HepG2 (cell line): ENCODE data around the gene C1D. TPM values are rescaled to one million over a fixed set of nuclear protein-coding genes. Genes with fewer than 3 reads are reported as not detected.

ENCODE experiments used
- AGO1 ChIP-seq: fragments of 200-400 bp; formaldehyde crosslinking; IDR thresholded peaks from 2 replicates; pipeline ENCODE4 v1.6.1; 2017; ENCODE audit warnings: mild to moderate bottlenecking, low read depth, low read length, moderate library complexity; ENCODE audit not compliant: poor library complexity, severe bottlenecking
- CREM ChIP-seq, 2 experiments: sonication (generic) in 1 of 2; formaldehyde crosslinking in 1 of 2; IDR thresholded peaks; 2 replicates each; pipeline versions ENCODE4 v1.4.0 to v1.6.1; 2016 to 2020; ENCODE audit warnings: antibody characterized with exemption in 1 of 2, mild to moderate bottlenecking in 1 of 2, missing genetic modification reagents in 1 of 2
- E2F1 ChIP-seq: sonication (generic); formaldehyde crosslinking; IDR thresholded peaks from 2 replicates; pipeline ENCODE4 v1.5.0; 2020; ENCODE audit warnings: missing genetic modification reagents
- HOXA3 ChIP-seq: sonication (generic); formaldehyde crosslinking; IDR thresholded peaks from 2 replicates; pipeline ENCODE4 v1.5.0; 2020; ENCODE audit warnings: missing genetic modification reagents
- HOXA7 ChIP-seq: sonication (generic); formaldehyde crosslinking; IDR thresholded peaks from 2 replicates; pipeline ENCODE4 v1.8.1; 2022; ENCODE audit warnings: mild to moderate bottlenecking, missing genetic modification reagents, moderate library complexity
- KDM3A ChIP-seq: IDR thresholded peaks from 2 replicates; pipeline ENCODE4 v1.6.1; 2018; ENCODE audit warnings: low read depth, missing compliant biosample characterization
- MYPOP ChIP-seq: sonication (generic); formaldehyde crosslinking; IDR thresholded peaks from 2 replicates; pipeline ENCODE4 v1.8.1; 2023; ENCODE audit warnings: mild to moderate bottlenecking, moderate library complexity, missing genetic modification reagents
- ONECUT2 ChIP-seq: sonication (generic); formaldehyde crosslinking; IDR thresholded peaks from 2 replicates; pipeline ENCODE4 v1.4.0; 2020; ENCODE audit warnings: missing genetic modification reagents
- RXRA ChIP-seq: sonication (generic); formaldehyde crosslinking; IDR thresholded peaks from 2 replicates; pipeline ENCODE4 v1.5.1; 2020; ENCODE audit warnings: missing genetic modification reagents
- SIX4 ChIP-seq: sonication (generic); formaldehyde crosslinking; IDR thresholded peaks from 2 replicates; pipeline ENCODE4 v1.4.0; 2020; ENCODE audit warnings: missing genetic modification reagents
- SMC3 ChIP-seq: IDR thresholded peaks from 2 replicates; pipeline ENCODE4 v1.6.1; 2011; ENCODE audit warnings: low read length, improper control_type of control experiment
- SRF ChIP-seq: IDR thresholded peaks from 2 replicates; pipeline ENCODE4 v1.6.1; 2011; ENCODE audit warnings: mild to moderate bottlenecking, low read depth, low read length, moderate library complexity
- TEAD3 ChIP-seq: optimal IDR thresholded peaks from 2 replicates; pipeline ENCODE3; 2016; ENCODE audit warnings: borderline replicate concordance
- TEF ChIP-seq: sonication (generic); formaldehyde crosslinking; IDR thresholded peaks from 2 replicates; pipeline ENCODE4 v1.5.0; 2020; ENCODE audit warnings: missing genetic modification reagents
- YEATS4 ChIP-seq: sonication (generic); formaldehyde crosslinking; IDR thresholded peaks from 2 replicates; pipeline ENCODE4 v1.4.0; 2020; ENCODE audit warnings: missing genetic modification reagents, borderline replicate concordance
- ZBTB42 ChIP-seq: sonication (generic); formaldehyde crosslinking; IDR thresholded peaks from 2 replicates; pipeline ENCODE4 v1.5.0; 2020; ENCODE audit warnings: mild to moderate bottlenecking, missing genetic modification reagents
- ZNF333 ChIP-seq: sonication (generic); formaldehyde crosslinking; IDR thresholded peaks from 2 replicates; pipeline ENCODE4 v1.4.0; 2020; ENCODE audit warnings: mild to moderate bottlenecking, missing genetic modification reagents, borderline replicate concordance
- ZNF432 ChIP-seq: sonication (generic); formaldehyde crosslinking; IDR thresholded peaks from 2 replicates; pipeline ENCODE4 v1.5.0; 2020; ENCODE audit warnings: missing genetic modification reagents, mild to moderate bottlenecking, borderline replicate concordance
- ZNF562 ChIP-seq: sonication (generic); formaldehyde crosslinking; IDR thresholded peaks from 2 replicates; pipeline ENCODE4 v1.8.0; 2022; ENCODE audit warnings: missing genetic modification reagents, borderline replicate concordance
- polyA plus RNA-seq, 8 experiments: library from polyadenylated mRNA; depleted of rRNA in 3 of 8; stranded (reverse) in 7 of 8; unstranded in 1 of 8; fragments of >200 nt; fragmentation: Illumina TruSeq in 4 of 8; extraction: Trizol in 4 of 8; gene quantifications; 2 replicates each; pipeline versions ENCODE4 v1.2.1 to v1.2.3, GENCODE V29; 2011 to 2016; ENCODE audit warnings: low read depth in 4 of 8, missing spikeins in 1 of 8, mixed read lengths in 1 of 8; ENCODE audit not compliant: insufficient read depth in 1 of 8
- total RNA-seq, 5 experiments: library from RNA; depleted of rRNA; stranded (reverse); fragments of >200 nt; fragmentation: Illumina TruSeq; extraction: Trizol; gene quantifications; 2 replicates each; pipeline ENCODE4 v1.2.3, GENCODE V29; 2016; ENCODE audit warnings: low read depth in 1 of 5
- TF ChIP-seq, protein P1 (sequence below): sonication (generic); formaldehyde crosslinking; IDR thresholded peaks from 2 replicates; pipeline ENCODE4 v1.5.0; 2020; ENCODE audit warnings: mild to moderate bottlenecking, missing genetic modification reagents, borderline replicate concordance
- TF ChIP-seq, protein P2 (sequence below): sonication (generic); formaldehyde crosslinking; IDR thresholded peaks from 2 replicates; pipeline ENCODE4 v1.8.1; 2023; ENCODE audit warnings: mild to moderate bottlenecking, missing genetic modification reagents
- TF ChIP-seq, protein P3 (sequence below): sonication (generic); formaldehyde crosslinking; IDR thresholded peaks from 2 replicates; pipeline ENCODE4 v1.5.0; 2020; ENCODE audit warnings: missing genetic modification reagents, mild to moderate bottlenecking, borderline replicate concordance

The C1D gene
- total and polyA plus RNA-seq, 2 of the 13 experiments (the other 11 are each of a cell fraction or from before 2014, with no cell fraction given), result 38.1 to 43.5 TPM

- TF ChIP-seq TEF (CRISPR knock-in tag), result no peak
- TF ChIP-seq HOXA3, result peak; percentile 98
- TF ChIP-seq, protein P1, sequence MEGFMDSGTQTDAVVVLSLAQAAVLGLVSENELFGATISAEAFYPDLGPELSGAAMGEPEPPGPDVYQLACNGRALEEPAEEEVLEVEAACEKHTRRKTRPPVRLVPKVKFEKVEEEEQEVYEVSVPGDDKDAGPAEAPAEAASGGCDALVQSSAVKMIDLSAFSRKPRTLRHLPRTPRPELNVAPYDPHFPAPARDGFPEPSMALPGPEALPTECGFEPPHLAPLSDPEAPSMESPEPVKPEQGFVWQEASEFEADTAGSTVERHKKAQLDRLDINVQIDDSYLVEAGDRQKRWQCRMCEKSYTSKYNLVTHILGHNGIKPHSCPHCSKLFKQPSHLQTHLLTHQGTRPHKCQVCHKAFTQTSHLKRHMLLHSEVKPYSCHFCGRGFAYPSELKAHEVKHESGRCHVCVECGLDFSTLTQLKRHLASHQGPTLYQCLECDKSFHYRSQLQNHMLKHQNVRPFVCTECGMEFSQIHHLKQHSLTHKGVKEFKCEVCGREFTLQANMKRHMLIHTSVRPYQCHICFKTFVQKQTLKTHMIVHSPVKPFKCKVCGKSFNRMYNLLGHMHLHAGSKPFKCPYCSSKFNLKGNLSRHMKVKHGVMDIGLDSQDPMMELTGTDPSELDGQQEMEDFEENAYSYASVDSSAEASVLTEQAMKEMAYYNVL (CRISPR knock-in tag), result no peak; the same call in 1 of the 2 replicates
- no peak for TF ChIP-seq ZBTB42 (CRISPR knock-in tag)
- peak; percentile 100 for TF ChIP-seq CREM (IDR thresholded peaks at IDR 0.05)
- TF ChIP-seq CREM (CRISPR knock-in tag; IDR thresholded peaks at IDR 0.05), result peak; percentile 93
- no peak for TF ChIP-seq AGO1
- TF ChIP-seq YEATS4 (CRISPR knock-in tag), result peak; percentile 63
- TF ChIP-seq, protein P2, sequence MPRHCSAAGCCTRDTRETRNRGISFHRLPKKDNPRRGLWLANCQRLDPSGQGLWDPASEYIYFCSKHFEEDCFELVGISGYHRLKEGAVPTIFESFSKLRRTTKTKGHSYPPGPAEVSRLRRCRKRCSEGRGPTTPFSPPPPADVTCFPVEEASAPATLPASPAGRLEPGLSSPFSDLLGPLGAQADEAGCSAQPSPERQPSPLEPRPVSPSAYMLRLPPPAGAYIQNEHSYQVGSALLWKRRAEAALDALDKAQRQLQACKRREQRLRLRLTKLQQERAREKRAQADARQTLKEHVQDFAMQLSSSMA (CRISPR knock-in tag), result 0 out of 2 replicates have a peak, but pooled peaks have one; percentile 42
- TF ChIP-seq SIX4, result peak; percentile 12; the same call in 1 of the 2 replicates
- peak; percentile 64 for TF ChIP-seq RXRA (CRISPR knock-in tag)
- no peak for TF ChIP-seq SMC3
- peak; percentile 85 for TF ChIP-seq SRF
- TF ChIP-seq ZNF562, result no peak
- TF ChIP-seq KDM3A (CRISPR knock-in tag), result peak; percentile 60; the same call in 1 of the 2 replicates
- no peak for TF ChIP-seq ZNF333 (CRISPR knock-in tag)
- TF ChIP-seq, protein P3, sequence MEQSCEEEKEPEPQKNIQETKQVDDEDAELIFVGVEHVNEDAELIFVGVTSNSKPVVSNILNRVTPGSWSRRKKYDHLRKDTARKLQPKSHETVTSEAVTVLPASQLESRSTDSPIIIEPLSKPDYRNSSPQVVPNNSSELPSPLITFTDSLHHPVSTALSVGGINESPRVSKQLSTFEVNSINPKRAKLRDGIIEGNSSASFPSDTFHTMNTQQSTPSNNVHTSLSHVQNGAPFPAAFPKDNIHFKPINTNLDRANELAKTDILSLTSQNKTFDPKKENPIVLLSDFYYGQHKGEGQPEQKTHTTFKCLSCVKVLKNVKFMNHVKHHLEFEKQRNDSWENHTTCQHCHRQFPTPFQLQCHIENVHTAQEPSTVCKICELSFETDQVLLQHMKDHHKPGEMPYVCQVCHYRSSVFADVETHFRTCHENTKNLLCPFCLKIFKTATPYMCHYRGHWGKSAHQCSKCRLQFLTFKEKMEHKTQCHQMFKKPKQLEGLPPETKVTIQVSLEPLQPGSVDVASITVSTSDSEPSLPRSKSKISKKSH, result no peak
- TF ChIP-seq ZNF432, result no peak
- TF ChIP-seq HOXA7 (CRISPR knock-in tag), result no peak
- TF ChIP-seq ONECUT2 (CRISPR knock-in tag), result no peak
- TF ChIP-seq MYPOP (CRISPR knock-in tag), result peak; percentile 69
- peak; percentile 71 for TF ChIP-seq TEAD3 (CRISPR knock-in tag)
- peak; percentile 68 for TF ChIP-seq E2F1 (CRISPR knock-in tag)
Measured at GRCh38 chr2:68062680-68063387, at the start of gene C1D (continued).
